GM23248 (cell line): ENCODE measurements around the gene COL6A5.

Experiments
- EZH2 ChIP-seq: fragments of 200-600 bp; sonication (generic); IDR thresholded peaks from 2 replicates; pipeline ENCODE4 v1.6.1; 2018; ENCODE audit warnings: antibody characterized with exemption, mild to moderate bottlenecking; ENCODE audit not compliant: insufficient read depth, poor library complexity, severe bottlenecking
- EZH2phosphoT487 ChIP-seq: fragments of 200-600 bp; sonication (generic); IDR thresholded peaks from 2 replicates; pipeline ENCODE4 v1.6.1; 2018; ENCODE audit warnings: antibody characterized with exemption, moderate library complexity, mild to moderate bottlenecking, low read depth; ENCODE audit not compliant: insufficient read depth

- TF ChIP-seq EZH2 (no peak), EZH2phosphoT487 (no peak)
Measured at GRCh38 chr3:130380398-130380797, 34.9 kb downstream of the COL6A5 start.
